Neuronal stem cell (in vitro differentiated cells): ENCODE data around the gene RASIP1.
A peak's percentile ranks its signal among the peaks of the same experiment; 100 is the strongest.
"Not testable (repeated sequence)": the region's sequence is repeated elsewhere in the genome, so short reads cannot be mapped to it uniquely, and the experiment has no call there.

ENCODE experiments used
- DNase-seq: peaks from one replicate; pipeline ENCODE4 v3.0.0-alpha.2; 2013; ENCODE audit warnings: low spot score
- H2AFZ ChIP-seq: one replicate; pipeline ENCODE4 v1.6.1; 2013; ENCODE audit warnings: mild to moderate bottlenecking, low read length, inconsistent platforms
- H2AK5ac ChIP-seq: 2 replicates; pipeline ENCODE4 v1.6.1; 2013; ENCODE audit warnings: low read depth, mild to moderate bottlenecking, inconsistent platforms, low read length, moderate library complexity, mixed read lengths
- H2BK120ac ChIP-seq: 2 replicates; pipeline ENCODE4 v1.6.1; 2013; ENCODE audit warnings: low read depth, mild to moderate bottlenecking, inconsistent platforms, low read length, moderate library complexity, mixed read lengths
- H2BK12ac ChIP-seq: one replicate; pipeline ENCODE4 v1.6.1; 2013; ENCODE audit warnings: low read length, inconsistent platforms
- H2BK15ac ChIP-seq: 2 replicates; pipeline ENCODE4 v1.6.1; 2013; ENCODE audit warnings: mild to moderate bottlenecking, low read length, inconsistent platforms, mixed read lengths
- H2BK5ac ChIP-seq: one replicate; pipeline ENCODE4 v1.6.1; 2013; ENCODE audit warnings: inconsistent platforms, mild to moderate bottlenecking, low read length, moderate library complexity
- H3K14ac ChIP-seq: one replicate; pipeline ENCODE4 v1.6.1; 2013; ENCODE audit warnings: low read length, inconsistent platforms
- H3K18ac ChIP-seq: 2 replicates; pipeline ENCODE4 v1.6.1; 2013; ENCODE audit warnings: low read length, inconsistent platforms
- H3K23ac ChIP-seq: 2 replicates; pipeline ENCODE4 v1.6.1; 2013; ENCODE audit warnings: low read depth, mild to moderate bottlenecking, mixed read lengths, low read length, inconsistent platforms; ENCODE audit not compliant: poor library complexity
- H3K27ac ChIP-seq: replicated peaks from 3 replicates; pipeline ENCODE4 v1.5.1; 2013; ENCODE audit warnings: low read length, inconsistent platforms
- H3K27me3 ChIP-seq, 3 experiments: 2 replicates each; pipeline ENCODE4 v1.6.1; 2013; ENCODE audit warnings: low read length in 3 of 3, mild to moderate bottlenecking in 2 of 3, inconsistent platforms in 1 of 3, low read depth in 1 of 3, mixed read lengths in 1 of 3, moderate library complexity in 1 of 3; ENCODE audit not compliant: control insufficient read depth in 3 of 3, insufficient read depth in 3 of 3
- H3K36me3 ChIP-seq, 2 donors: replicated peaks in 1 of 2; 2 replicates each; pipeline ENCODE4 v1.6.1; 2013; ENCODE audit warnings: low read length in 2 of 2; ENCODE audit not compliant: control insufficient read depth in 2 of 2, insufficient read depth in 2 of 2
- H3K4ac ChIP-seq: 2 replicates; pipeline ENCODE4 v1.6.1; 2013; ENCODE audit warnings: inconsistent platforms, mild to moderate bottlenecking, low read length, moderate library complexity
- H3K4me1 ChIP-seq, 2 donors: 1 replicate in 1 of 2; 2 replicates in 1 of 2; pipeline ENCODE4 v1.6.1; 2013; ENCODE audit warnings: low read length in 2 of 2, low read depth in 1 of 2; ENCODE audit not compliant: control insufficient read depth in 2 of 2, insufficient read depth in 1 of 2
- H3K4me2 ChIP-seq: one replicate; pipeline ENCODE4 v1.6.1; 2013; ENCODE audit warnings: mild to moderate bottlenecking, low read length, inconsistent platforms; ENCODE audit not compliant: insufficient read depth, poor library complexity, severe bottlenecking
- H3K4me3 ChIP-seq, 2 donors: 2 replicates each; pipeline ENCODE4 v1.5.1; 2013; ENCODE audit warnings: low read length in 2 of 2, mild to moderate bottlenecking in 2 of 2, inconsistent platforms in 1 of 2, moderate library complexity in 1 of 2
- H3K79me1 ChIP-seq: one replicate; pipeline ENCODE4 v1.6.1; 2013; ENCODE audit warnings: low read depth, mild to moderate bottlenecking, inconsistent platforms, low read length, moderate library complexity
- H3K9ac ChIP-seq: one replicate; pipeline ENCODE4 v1.6.1; 2013; ENCODE audit warnings: mild to moderate bottlenecking, low read depth, low read length, inconsistent platforms; ENCODE audit not compliant: poor library complexity
- H3K9me3 ChIP-seq, 2 donors: replicated peaks in 1 of 2; 2 replicates each; pipeline versions ENCODE3 to v1.6.1; 2013; ENCODE audit warnings: low read length in 2 of 2, mild to moderate bottlenecking in 2 of 2, inconsistent platforms in 1 of 2, low read depth in 1 of 2, mixed read lengths in 1 of 2, moderate library complexity in 1 of 2; ENCODE audit not compliant: control insufficient read depth in 2 of 2, insufficient read depth in 1 of 2
- H4K8ac ChIP-seq: one replicate; pipeline ENCODE4 v1.6.1; 2013; ENCODE audit warnings: low read depth, mild to moderate bottlenecking, inconsistent platforms, low read length, moderate library complexity
- H4K91ac ChIP-seq: one replicate; pipeline ENCODE4 v1.6.1; 2013; ENCODE audit warnings: low read length, low read depth, mild to moderate bottlenecking, inconsistent platforms; ENCODE audit not compliant: poor library complexity
- WGBS, 2 donors: extraction: QIAGEN DNeasy Blood & Tissue Kit; methylation state at CpG; one replicate each; pipeline ENCODE4 v1.1.7; 2013; ENCODE audit warnings: missing lambda C conversion rate in 2 of 2, mixed read lengths in 1 of 2; ENCODE audit not compliant: insufficient read length in 2 of 2, insufficient replicate concordance in 1 of 2; ENCODE audit errors: extremely low coverage in 2 of 2; 5-methylcytosine and 5-hydroxymethylcytosine counted together

Gene RASIP1

GRCh38 chr19:48680006-48680405, 60.4 kb downstream of the RASIP1 start:
- H3K18ac ChIP-seq, H4K91ac ChIP-seq, H3K79me1 ChIP-seq, H3K4me3 ChIP-seq, H2AFZ ChIP-seq, H3K4me2 ChIP-seq, H2BK15ac ChIP-seq, H3K27me3 ChIP-seq, H3K36me3 ChIP-seq, H3K27ac ChIP-seq, H3K9ac ChIP-seq, H4K8ac ChIP-seq, H3K14ac ChIP-seq, DNase-seq, H3K4ac ChIP-seq, H3K9me3 ChIP-seq, H2BK120ac ChIP-seq, H3K4me1 ChIP-seq: not testable (repeated sequence)
- Histone ChIP-seq H2BK5ac (peak overlapping the region; percentile 39), H2BK12ac (peak overlapping the region; percentile 58), H3K23ac (peak overlapping the region; percentile 31), H2AK5ac (peak overlapping the region; percentile 46)
- WGBS, 2 donors = no CpG with 5 or more reads among the region's 19 CpGs

- Histone ChIP-seq H2BK12ac (no peak overlapping the region), H4K91ac (no peak overlapping the region), H3K79me1 (no peaks in the 10 kb centered on the region), H3K36me3 (no peaks in the 10 kb centered on the region), H3K9me3 (no peaks in the 10 kb centered on the region), H2BK120ac (no peak overlapping the region), H3K23ac (no peak overlapping the region), H2AFZ (no peak overlapping the region), H3K27ac (no peak overlapping the region), H3K4me3 (no peak overlapping the region), H3K14ac (no peak overlapping the region), H3K18ac (no peak overlapping the region), H3K9ac (no peak overlapping the region), H3K4me2 (no peak overlapping the region), H3K27me3 (peaks cover 0 to 10% (median 6%) of the 10 kb centered on the region in 3 experiments), H2BK15ac (no peak overlapping the region), H2BK5ac (no peak overlapping the region), H3K4me1 (peaks cover 9% of the 10 kb centered on the region in 2 donors), H4K8ac (no peak overlapping the region), H2AK5ac (no peak overlapping the region), H3K4ac (no peak overlapping the region)
- no CpG with 5 or more reads among the region's 4 CpGs for WGBS, 2 donors
- no peak for DNase-seq
Measured at GRCh38 chr19:48678201-48678600, 62.2 kb downstream of the RASIP1 start.

- peaks cover 0 to 15% (median 6%) of the 10 kb centered on the region in 3 experiments for H3K27me3 ChIP-seq
- no CpG with 5 or more reads among the region's 13 CpGs for WGBS, 2 donors
Measured at GRCh38 chr19:48676887-48677286, 63.5 kb downstream of the RASIP1 start.

GRCh38 chr19:48676487-48676886, 63.9 kb downstream of the RASIP1 start:
- peak overlapping the region; percentile 77 for H2AK5ac ChIP-seq
- peaks cover 0 to 15% (median 6%) of the 10 kb centered on the region in 3 experiments for H3K27me3 ChIP-seq
- no peak overlapping the region for H3K27ac ChIP-seq
- H2BK12ac ChIP-seq = peak overlapping the region; percentile 68
- no peaks in the 10 kb centered on the region for H3K36me3 ChIP-seq
- peak overlapping the region; percentile 62 for H3K18ac ChIP-seq
- H2AFZ ChIP-seq = no peak overlapping the region
- H3K23ac ChIP-seq = no peak overlapping the region
- no peak overlapping the region for H2BK5ac ChIP-seq
- no peak overlapping the region for H4K91ac ChIP-seq
- no peak overlapping the region for H3K9ac ChIP-seq
- DNase-seq = no peak
- H2BK120ac ChIP-seq = no peak overlapping the region
- H2BK15ac ChIP-seq = no peak overlapping the region
- no peak overlapping the region for H3K4me2 ChIP-seq
- H3K79me1 ChIP-seq = no peaks in the 10 kb centered on the region
- no peak overlapping the region for H3K4me3 ChIP-seq
- no peak overlapping the region for H3K4ac ChIP-seq
- peaks cover 11 to 12% of the 10 kb centered on the region in 2 donors for H3K4me1 ChIP-seq
- H3K9me3 ChIP-seq = no peaks in the 10 kb centered on the region
- no CpG with 5 or more reads among the region's 17 CpGs for WGBS, 2 donors
- no peak overlapping the region for H3K14ac ChIP-seq
- no peak overlapping the region for H4K8ac ChIP-seq

More at GRCh38 chr19:48676887-48677286, 63.5 kb downstream of the RASIP1 start:
- H3K23ac ChIP-seq = no peak overlapping the region
- H4K91ac ChIP-seq = no peak overlapping the region
- no peak overlapping the region for H2AK5ac ChIP-seq
- H2AFZ ChIP-seq = no peak overlapping the region
- H4K8ac ChIP-seq = no peak overlapping the region
- H2BK15ac ChIP-seq = no peak overlapping the region
- H3K18ac ChIP-seq = peak overlapping the region; percentile 19
- no peak overlapping the region for H3K14ac ChIP-seq
- no peak overlapping the region for H3K27ac ChIP-seq
- no peak overlapping the region for H3K4me2 ChIP-seq
- H3K4me1 ChIP-seq = peaks cover 11 to 12% of the 10 kb centered on the region in 2 donors
- H2BK12ac ChIP-seq = no peak overlapping the region
- H3K79me1 ChIP-seq = no peaks in the 10 kb centered on the region
- no peak overlapping the region for H2BK120ac ChIP-seq
- no peak for DNase-seq
- H3K4ac ChIP-seq = no peak overlapping the region
- no peak overlapping the region for H3K4me3 ChIP-seq
- no peak overlapping the region for H2BK5ac ChIP-seq
- no peak overlapping the region for H3K9ac ChIP-seq
- no peaks in the 10 kb centered on the region for H3K36me3 ChIP-seq
- H3K9me3 ChIP-seq = no peaks in the 10 kb centered on the region
